ENCODE measurements around the gene S100A5. TPM values are rescaled to one million over a fixed set of nuclear protein-coding genes. Genes with fewer than 3 reads are reported as not detected.
"Not testable (repeated sequence)": the region's sequence is repeated elsewhere in the genome, so short reads cannot be mapped to it uniquely, and the experiment has no call there.

The S100A5 gene
- total RNA-seq, 1 donor from 2014 or later: not detected

GRCh38 chr1:153566414-153567371 is 26.0 kb upstream of the S100A5 start:
- peak; percentile 96 for DNase-seq (ENCODE audit: low spot score)

- no peak for DNase-seq (ENCODE audit: low spot score)
Observed at GRCh38 chr1:153565529-153566374, 25.0 kb upstream of the S100A5 start, which contains the start of gene S100A2. Gene S100A2, minus strand, starts transcription at chr1:153565844. Its CDS starts 1,967 bp downstream, at chr1:153563877.

GRCh38 chr1:153563991-153564390 is 23.3 kb upstream of the S100A5 start:
- no peak for DNase-seq (ENCODE audit: low spot score)

GRCh38 chr1:153563483-153563901 is 22.8 kb upstream of the S100A5 start:
- no peak for DNase-seq (ENCODE audit: low spot score)

GRCh38 chr1:153562021-153562420 is 21.3 kb upstream of the S100A5 start:
- not testable (repeated sequence) for DNase-seq (ENCODE audit: low spot score)

GRCh38 chr1:153561466-153561985 is 20.8 kb upstream of the S100A5 start:
- DNase-seq (ENCODE audit: low spot score): no peak

GRCh38 chr1:153560771-153561465 is 20.2 kb upstream of the S100A5 start:
- no peak for DNase-seq (ENCODE audit: low spot score)

- DNase-seq (ENCODE audit: low spot score): no peak
Observed at GRCh38 chr1:153560241-153560640, 19.5 kb upstream of the S100A5 start.

GRCh38 chr1:153557877-153558276 is 17.1 kb upstream of the S100A5 start:
- no peak for DNase-seq (ENCODE audit: low spot score)

- DNase-seq (ENCODE audit: low spot score): no peak
Observed at GRCh38 chr1:153556348-153556747, 15.6 kb upstream of the S100A5 start.

- no peak for DNase-seq (ENCODE audit: low spot score)
Observed at GRCh38 chr1:153553830-153554541, 13.3 kb upstream of the S100A5 start.

- no peak for DNase-seq (ENCODE audit: low spot score)
Observed at GRCh38 chr1:153553096-153553495, 12.4 kb upstream of the S100A5 start.

- DNase-seq (ENCODE audit: low spot score): no peak
Observed at GRCh38 chr1:153552335-153552734, 11.6 kb upstream of the S100A5 start.

GRCh38 chr1:153550827-153551500 is 10.2 kb upstream of the S100A5 start:
- DNase-seq (ENCODE audit: low spot score): no peak

- no peak for DNase-seq (ENCODE audit: low spot score)
Observed at GRCh38 chr1:153550398-153550758, 9.6 kb upstream of the S100A5 start.

GRCh38 chr1:153549741-153550397 is 9.1 kb upstream of the S100A5 start:
- no peak for DNase-seq (ENCODE audit: low spot score)

- DNase-seq (ENCODE audit: low spot score): no peak
Observed at GRCh38 chr1:153548722-153549688, 8.3 kb upstream of the S100A5 start, which contains the start of gene S100A3. Gene S100A3, minus strand, starts transcription at chr1:153549258. Its CDS starts 773 bp downstream, at chr1:153548485.

Measured in mucosa of gallbladder (tissue), 1 donor.